ENCODE results near the gene FBXL13. TPM values are rescaled to one million over a fixed set of nuclear protein-coding genes. Genes with fewer than 3 reads are reported as not detected.

Gene FBXL13
- polyA plus RNA-seq, 1 of the 3 experiments (the other 2 are of a cell fraction) = 1.1 TPM

- H3K27ac ChIP-seq (ENCODE audit: low read depth in 2 of 2, low read length in 1 of 2) = peak overlapping the region; percentile 64 to 74
- H3K9ac ChIP-seq = no peak overlapping the region
- TF ChIP-seq, protein P1, sequence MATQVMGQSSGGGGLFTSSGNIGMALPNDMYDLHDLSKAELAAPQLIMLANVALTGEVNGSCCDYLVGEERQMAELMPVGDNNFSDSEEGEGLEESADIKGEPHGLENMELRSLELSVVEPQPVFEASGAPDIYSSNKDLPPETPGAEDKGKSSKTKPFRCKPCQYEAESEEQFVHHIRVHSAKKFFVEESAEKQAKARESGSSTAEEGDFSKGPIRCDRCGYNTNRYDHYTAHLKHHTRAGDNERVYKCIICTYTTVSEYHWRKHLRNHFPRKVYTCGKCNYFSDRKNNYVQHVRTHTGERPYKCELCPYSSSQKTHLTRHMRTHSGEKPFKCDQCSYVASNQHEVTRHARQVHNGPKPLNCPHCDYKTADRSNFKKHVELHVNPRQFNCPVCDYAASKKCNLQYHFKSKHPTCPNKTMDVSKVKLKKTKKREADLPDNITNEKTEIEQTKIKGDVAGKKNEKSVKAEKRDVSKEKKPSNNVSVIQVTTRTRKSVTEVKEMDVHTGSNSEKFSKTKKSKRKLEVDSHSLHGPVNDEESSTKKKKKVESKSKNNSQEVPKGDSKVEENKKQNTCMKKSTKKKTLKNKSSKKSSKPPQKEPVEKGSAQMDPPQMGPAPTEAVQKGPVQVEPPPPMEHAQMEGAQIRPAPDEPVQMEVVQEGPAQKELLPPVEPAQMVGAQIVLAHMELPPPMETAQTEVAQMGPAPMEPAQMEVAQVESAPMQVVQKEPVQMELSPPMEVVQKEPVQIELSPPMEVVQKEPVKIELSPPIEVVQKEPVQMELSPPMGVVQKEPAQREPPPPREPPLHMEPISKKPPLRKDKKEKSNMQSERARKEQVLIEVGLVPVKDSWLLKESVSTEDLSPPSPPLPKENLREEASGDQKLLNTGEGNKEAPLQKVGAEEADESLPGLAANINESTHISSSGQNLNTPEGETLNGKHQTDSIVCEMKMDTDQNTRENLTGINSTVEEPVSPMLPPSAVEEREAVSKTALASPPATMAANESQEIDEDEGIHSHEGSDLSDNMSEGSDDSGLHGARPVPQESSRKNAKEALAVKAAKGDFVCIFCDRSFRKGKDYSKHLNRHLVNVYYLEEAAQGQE (IDR thresholded peaks at IDR 0.05; ENCODE audit: low read depth, low read length) = no peak
- TF ChIP-seq CHD2 (IDR thresholded peaks at IDR 0.05; ENCODE audit: low read length, partially characterized antibody) (no peak), NRF1 (IDR thresholded peaks at IDR 0.05; ENCODE audit: low read depth, low read length) (no peak), EZH2phosphoT487 (IDR thresholded peaks at IDR 0.05; ENCODE audit: borderline replicate concordance, low read depth) (no peak), POLR2AphosphoS5 (IDR thresholded peaks at IDR 0.05; ENCODE audit: low read depth, low read length) (no peak), SIN3A (IDR thresholded peaks at IDR 0.05; ENCODE audit: borderline replicate concordance, low read depth, low read length) (no peak), YY1 (IDR thresholded peaks at IDR 0.05; ENCODE audit: low read depth) (no peak), FOSL2 (IDR thresholded peaks at IDR 0.05; ENCODE audit: borderline replicate concordance, low read depth) (no peak), ELF1 (IDR thresholded peaks at IDR 0.05) (no peak), EP300 (IDR thresholded peaks at IDR 0.05; ENCODE audit: borderline replicate concordance in 1 of 2, low read depth in 1 of 2, low read length in 1 of 2) (no peak)
- TF ChIP-seq, protein P2, sequence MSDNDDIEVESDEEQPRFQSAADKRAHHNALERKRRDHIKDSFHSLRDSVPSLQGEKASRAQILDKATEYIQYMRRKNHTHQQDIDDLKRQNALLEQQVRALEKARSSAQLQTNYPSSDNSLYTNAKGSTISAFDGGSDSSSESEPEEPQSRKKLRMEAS (IDR thresholded peaks at IDR 0.05; ENCODE audit: low read depth) = no peak
- ChIA-PET CTCF (interaction anchor here (1.0 to 1.6 kb wide), 3 partner anchors 15 to 132 kb away, joined by 3 read pairs; partner anchors contain the start of genes ARMC10 and FBXL13), POLR2A (no interaction called here)
- H3K27me3 ChIP-seq (ENCODE audit: insufficient read depth) = no peaks in the 10 kb centered on the region
- H3K9me3 ChIP-seq = no peaks in the 10 kb centered on the region
- H3K9me2 ChIP-seq = no peaks in the 10 kb centered on the region
- no peaks in the 10 kb centered on the region for H4K20me1 ChIP-seq (ENCODE audit: insufficient read depth)
- H2AFZ ChIP-seq (ENCODE audit: low read depth) = peak overlapping the region; percentile 39; the same call in 1 of the 2 replicates
- no peaks in the 10 kb centered on the region for H3F3A ChIP-seq (replicated peaks; ENCODE audit: insufficient read depth)
- 69% methylated on average over 4 of the region's 4 CpGs for WGBS (ENCODE audit: low lambda C conversion rate)
- peak overlapping the region; percentile 9; the same call in 1 of the 2 replicates for H3K4me2 ChIP-seq
- H3K4me3 ChIP-seq (ENCODE audit: low read depth in 2 of 2, low read length in 1 of 2) = no peak overlapping the region
- DNase-seq = no peak
- H3K79me2 ChIP-seq (ENCODE audit: insufficient read depth) = no peaks in the 10 kb centered on the region
- H3K36me3 ChIP-seq (replicated peaks in 1 of 2; ENCODE audit: control insufficient read depth in 1 of 2, insufficient read depth in 2 of 2, low read length in 1 of 2) = peaks cover 0 to 8% of the 10 kb centered on the region in 2 experiments
- H3K4me1 ChIP-seq (ENCODE audit: control insufficient read depth in 1 of 2, insufficient read depth in 2 of 2, low read depth in 1 of 2, low read length in 1 of 2) = peaks cover 15 to 36% of the 10 kb centered on the region in 2 experiments; a peak in 3 of 4 replicates
Measured at GRCh38 chr7:102942181-102942866, 132.3 kb downstream of the FBXL13 start.

- WGBS (ENCODE audit: low lambda C conversion rate) = 87% methylated on average over 1 of the region's 1 CpG
- H4K20me1 ChIP-seq (ENCODE audit: insufficient read depth) = no peaks in the 10 kb centered on the region
- H3K27me3 ChIP-seq (ENCODE audit: insufficient read depth) = no peaks in the 10 kb centered on the region
- peaks cover 0 to 5% of the 10 kb centered on the region in 2 experiments for H3K36me3 ChIP-seq (replicated peaks in 1 of 2; ENCODE audit: control insufficient read depth in 1 of 2, insufficient read depth in 2 of 2, low read length in 1 of 2)
- H3K4me3 ChIP-seq (ENCODE audit: low read depth in 2 of 2, low read length in 1 of 2) = no peak overlapping the region
- ChIA-PET CTCF (no interaction called here), POLR2A (no interaction called here)
- H3K4me2 ChIP-seq = no peak overlapping the region
- no peaks in the 10 kb centered on the region for H3F3A ChIP-seq (replicated peaks; ENCODE audit: insufficient read depth)
- no peak for DNase-seq
- H3K9ac ChIP-seq = no peak overlapping the region
- H3K4me1 ChIP-seq (ENCODE audit: control insufficient read depth in 1 of 2, insufficient read depth in 2 of 2, low read depth in 1 of 2, low read length in 1 of 2) = peaks cover 15 to 61% of the 10 kb centered on the region in 2 experiments; a peak in 3 of 4 replicates
- H3K27ac ChIP-seq (ENCODE audit: low read depth in 2 of 2, low read length in 1 of 2) = no peak overlapping the region
- no peaks in the 10 kb centered on the region for H3K9me2 ChIP-seq
- no peak overlapping the region for H2AFZ ChIP-seq (ENCODE audit: low read depth)
- H3K9me3 ChIP-seq = no peaks in the 10 kb centered on the region
- no peaks in the 10 kb centered on the region for H3K79me2 ChIP-seq (ENCODE audit: insufficient read depth)
- TF ChIP-seq JUND (IDR thresholded peaks at IDR 0.05) (no peak), TEAD4 (IDR thresholded peaks at IDR 0.05; ENCODE audit: borderline replicate concordance, insufficient read depth) (no peak), RFX5 (IDR thresholded peaks at IDR 0.05; ENCODE audit: low read length) (no peak), EZH2phosphoT487 (IDR thresholded peaks at IDR 0.05; ENCODE audit: borderline replicate concordance, low read depth) (no peak), MXI1 (IDR thresholded peaks at IDR 0.05; ENCODE audit: low read depth, low read length) (no peak), RXRA (IDR thresholded peaks at IDR 0.05; ENCODE audit: borderline replicate concordance, low read depth) (no peak), USF2 (IDR thresholded peaks at IDR 0.05; ENCODE audit: borderline replicate concordance, low read depth, low read length) (no peak), USF1 (IDR thresholded peaks at IDR 0.05; ENCODE audit: borderline replicate concordance, low read depth) (no peak), CHD2 (IDR thresholded peaks at IDR 0.05; ENCODE audit: low read length, partially characterized antibody) (no peak)
- TF ChIP-seq, protein P3, sequence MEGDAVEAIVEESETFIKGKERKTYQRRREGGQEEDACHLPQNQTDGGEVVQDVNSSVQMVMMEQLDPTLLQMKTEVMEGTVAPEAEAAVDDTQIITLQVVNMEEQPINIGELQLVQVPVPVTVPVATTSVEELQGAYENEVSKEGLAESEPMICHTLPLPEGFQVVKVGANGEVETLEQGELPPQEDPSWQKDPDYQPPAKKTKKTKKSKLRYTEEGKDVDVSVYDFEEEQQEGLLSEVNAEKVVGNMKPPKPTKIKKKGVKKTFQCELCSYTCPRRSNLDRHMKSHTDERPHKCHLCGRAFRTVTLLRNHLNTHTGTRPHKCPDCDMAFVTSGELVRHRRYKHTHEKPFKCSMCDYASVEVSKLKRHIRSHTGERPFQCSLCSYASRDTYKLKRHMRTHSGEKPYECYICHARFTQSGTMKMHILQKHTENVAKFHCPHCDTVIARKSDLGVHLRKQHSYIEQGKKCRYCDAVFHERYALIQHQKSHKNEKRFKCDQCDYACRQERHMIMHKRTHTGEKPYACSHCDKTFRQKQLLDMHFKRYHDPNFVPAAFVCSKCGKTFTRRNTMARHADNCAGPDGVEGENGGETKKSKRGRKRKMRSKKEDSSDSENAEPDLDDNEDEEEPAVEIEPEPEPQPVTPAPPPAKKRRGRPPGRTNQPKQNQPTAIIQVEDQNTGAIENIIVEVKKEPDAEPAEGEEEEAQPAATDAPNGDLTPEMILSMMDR (IDR thresholded peaks at IDR 0.05) = no peak
Measured at GRCh38 chr7:102938679-102939078, 135.9 kb downstream of the FBXL13 start.
